DMS114 treated with DMSO at 0.1 percent for 48 hours (cell line): ENCODE measurements around the gene SDC1.

Source experiments
- DNase-seq: peaks from one replicate; lab custom pipeline; 2025; ENCODE audit not compliant: unreplicated experiment; lab: John Stamatoyannopoulos, UW

The SDC1 gene

DNA sequence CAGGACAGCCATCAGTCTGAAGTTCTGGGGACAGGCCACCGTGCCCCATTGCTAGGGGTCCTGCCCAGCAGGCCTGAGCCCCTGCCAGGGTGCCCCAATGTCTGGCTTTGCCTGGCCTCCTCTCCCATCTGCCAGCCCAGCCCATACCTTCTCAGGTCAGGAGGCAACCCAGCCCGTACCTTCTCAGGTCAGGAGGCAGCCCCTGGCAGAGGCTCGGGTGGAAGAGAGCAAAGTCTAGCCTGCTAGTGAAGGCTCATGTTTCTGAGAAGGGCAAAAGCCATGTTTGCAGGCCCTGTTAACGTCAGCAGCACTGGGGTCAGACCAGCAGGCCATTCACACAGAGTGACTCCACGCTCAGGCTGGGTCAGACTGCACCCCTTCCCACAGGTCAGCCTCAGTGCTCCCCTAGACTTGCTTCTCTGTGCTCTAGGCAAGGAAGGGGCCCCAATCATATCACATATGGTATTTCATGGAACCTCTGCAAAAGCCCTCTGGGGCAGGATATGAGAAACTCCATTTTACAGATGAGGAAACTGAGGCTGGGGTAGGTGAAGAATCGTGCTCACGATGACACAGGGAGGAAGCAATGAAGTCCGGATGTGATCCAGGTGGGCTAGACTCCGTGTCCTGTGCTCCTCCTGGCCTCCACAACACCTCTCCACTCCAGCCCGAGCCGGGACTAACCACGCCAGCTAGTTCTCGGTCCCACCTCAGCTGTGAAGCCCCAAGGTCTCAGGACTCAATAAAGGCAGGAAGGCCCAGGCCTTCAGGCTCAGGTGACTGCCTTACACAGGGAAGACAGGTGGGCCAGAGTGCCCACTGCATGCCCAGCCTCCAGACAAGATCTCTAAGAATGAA is 9.5 kb downstream of the SDC1 start:
- no peak for DNase-seq

DNA sequence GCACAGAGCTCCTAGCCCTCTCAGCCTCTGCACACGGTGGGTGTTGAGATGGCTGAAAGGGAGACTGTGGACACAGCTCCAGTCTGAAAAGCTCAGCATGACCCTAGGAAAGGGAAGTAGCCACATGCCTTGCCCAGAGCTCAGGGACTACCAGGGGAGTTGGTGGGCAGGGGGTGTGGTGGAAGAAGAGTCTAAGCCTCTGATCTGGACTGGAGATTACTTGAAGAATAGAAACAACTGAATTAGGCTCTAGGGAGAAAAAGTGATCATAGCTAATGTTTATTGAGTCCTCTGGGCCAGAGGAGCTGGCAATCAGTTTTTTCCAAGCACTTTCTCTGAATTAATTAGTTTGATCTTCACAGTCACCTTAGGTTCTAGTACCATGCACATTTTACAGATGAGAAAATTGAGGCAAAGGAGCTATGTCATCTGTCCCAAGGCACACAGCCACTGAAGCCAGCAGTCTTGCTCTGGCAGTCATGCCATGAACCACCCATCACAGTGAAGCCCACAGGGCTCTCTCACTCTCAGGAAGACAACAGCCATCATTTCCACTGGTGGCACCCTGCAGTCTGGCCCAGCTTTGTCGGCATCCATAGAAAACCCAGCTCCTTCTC is 10.3 kb downstream of the SDC1 start:
- DNase-seq, result no peak

DNA sequence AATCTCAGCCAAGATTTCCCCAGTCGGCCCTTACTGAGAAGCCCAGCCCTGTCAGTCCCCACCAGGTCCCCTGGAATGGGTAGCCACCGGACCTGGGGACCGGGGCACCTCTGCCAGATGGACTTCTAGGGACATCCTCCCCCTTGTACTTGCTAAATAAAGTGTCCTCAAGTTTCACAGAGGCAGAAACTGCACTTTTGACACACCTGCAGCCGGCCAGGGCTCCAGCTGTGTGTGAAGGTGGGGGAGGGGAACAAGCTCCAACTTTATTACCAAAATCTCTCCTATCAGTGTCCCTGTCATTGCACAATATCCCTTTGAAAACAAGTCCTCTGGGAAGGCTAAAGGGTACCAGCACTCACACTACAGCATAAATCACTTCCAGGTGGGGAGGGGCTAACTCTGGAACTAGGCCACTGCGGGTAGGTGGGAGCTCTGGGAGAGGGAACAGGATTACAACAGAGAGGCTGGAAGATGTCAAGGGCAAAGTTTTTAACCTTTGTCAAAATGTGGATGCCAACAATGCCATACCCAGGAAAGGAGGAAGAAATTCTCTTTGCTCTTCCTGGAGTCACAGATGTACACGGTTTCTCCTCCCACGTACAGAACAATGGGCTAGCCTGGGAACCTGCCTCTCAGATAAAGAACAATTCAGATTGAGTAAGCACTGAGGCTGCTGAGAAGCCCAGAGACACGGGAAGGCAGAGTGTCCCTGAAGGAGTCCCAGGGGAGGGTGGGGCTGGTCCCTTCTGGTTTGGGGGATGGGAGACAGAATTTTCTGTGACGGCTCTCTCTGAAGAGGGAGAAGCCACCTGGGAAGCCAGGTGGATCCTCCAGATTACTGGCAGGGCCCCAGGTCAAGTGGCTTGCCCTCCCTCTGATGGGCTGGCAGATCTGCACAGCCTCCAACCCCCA is 11.0 kb downstream of the SDC1 start:
- DNase-seq, result no peak

DNA sequence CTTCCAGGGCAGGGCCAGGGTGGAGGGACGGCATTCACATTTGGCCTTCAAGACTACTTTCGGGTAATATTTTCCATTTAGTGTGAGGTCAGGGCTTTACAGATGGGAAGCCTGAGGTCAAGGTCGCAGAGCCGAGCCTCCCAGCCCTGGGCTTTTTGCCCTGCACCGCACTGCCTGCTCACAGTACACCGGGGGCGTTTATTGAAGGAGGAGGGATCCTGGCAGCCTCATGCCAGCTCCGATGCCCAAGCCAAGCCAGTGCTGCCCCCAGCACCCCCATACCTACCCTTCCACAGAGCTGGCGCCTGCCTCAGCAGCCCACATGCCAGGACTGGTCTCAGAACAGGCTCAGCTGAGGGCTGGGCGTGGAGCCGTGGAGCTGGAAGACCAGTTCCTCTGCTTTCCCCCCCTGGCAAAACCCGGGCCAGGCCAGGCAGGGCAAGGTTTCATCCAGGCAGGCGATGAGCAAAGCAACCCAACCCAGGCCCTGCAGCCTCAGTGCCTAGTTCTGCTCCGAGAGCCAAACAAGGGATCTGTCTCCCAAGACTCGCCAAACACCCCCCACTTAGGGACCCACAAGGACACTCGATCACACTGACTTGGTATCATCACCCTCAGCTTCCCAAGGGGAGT is 11.9 kb downstream of the SDC1 start:
- DNase-seq, result no peak

DNA sequence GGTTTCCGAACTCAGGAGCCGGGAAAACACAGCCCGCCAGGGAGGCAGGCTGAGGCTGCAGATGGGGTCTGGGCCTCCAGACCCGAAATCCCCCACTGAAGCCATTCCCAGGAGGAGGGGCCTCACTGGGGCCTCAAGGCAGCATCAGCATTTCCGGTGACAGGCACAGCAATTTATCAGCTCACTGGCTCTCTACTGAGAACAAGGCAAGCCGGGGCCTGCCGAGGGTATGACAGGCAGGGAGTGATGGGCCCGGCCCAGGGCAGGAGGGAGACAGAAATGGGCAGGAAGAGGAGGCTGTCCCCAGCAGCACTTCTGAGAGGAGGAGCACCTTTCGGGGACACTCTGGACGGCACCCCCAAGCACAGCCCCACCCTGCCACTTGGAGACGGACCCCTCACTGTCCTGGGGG is 12.5 kb downstream of the SDC1 start:
- DNase-seq, result no peak

DNA sequence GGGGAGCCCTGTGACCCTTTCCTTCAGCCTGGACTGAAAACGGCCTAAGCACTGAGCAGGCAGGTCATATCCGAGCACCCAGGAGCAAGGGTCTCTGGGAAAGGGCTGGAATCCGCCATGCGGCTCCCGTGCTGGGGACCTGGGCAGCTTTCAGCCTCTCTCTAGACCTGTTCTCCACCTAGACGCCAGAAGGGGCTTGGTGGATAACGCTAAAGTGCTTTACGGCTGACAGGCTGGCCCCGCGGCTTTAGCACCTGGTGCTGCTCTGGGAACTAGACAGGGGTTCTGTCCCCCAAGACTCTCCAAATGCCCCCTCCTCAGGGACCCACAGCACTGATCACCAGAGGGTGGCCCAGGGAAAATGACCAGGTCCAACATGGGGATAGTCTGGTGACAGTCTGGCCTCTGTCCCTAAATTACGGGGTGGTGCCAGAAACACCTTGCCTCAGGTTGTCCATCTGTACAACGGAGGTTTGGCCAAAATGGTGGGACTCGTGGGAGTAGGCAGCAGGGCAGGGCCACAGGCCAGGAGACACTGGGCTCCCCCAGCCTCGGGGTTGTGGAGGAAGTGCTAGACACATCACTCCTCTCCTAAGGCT is 13.0 kb downstream of the SDC1 start:
- no peak for DNase-seq

DNA sequence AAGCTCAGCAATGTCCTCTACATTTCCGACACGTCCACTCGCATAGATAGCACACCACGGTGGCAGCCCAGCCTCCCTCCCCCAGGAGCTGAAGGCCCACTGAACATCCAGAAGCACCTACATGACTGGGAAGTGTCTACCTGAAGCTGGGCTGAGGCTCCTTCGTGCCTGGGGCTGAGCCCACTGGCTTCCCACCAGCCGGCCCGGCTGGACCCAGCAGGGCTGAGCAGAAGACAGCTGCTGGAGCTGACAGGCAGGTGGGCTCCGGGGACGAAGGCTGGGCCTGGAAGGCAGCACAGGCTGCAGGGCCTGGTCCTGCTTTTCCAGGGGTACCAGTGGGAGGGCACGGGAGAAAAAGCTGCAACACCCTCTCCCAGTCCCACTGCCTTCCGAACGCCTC is 13.5 kb downstream of the SDC1 start:
- DNase-seq, result no peak

DNA sequence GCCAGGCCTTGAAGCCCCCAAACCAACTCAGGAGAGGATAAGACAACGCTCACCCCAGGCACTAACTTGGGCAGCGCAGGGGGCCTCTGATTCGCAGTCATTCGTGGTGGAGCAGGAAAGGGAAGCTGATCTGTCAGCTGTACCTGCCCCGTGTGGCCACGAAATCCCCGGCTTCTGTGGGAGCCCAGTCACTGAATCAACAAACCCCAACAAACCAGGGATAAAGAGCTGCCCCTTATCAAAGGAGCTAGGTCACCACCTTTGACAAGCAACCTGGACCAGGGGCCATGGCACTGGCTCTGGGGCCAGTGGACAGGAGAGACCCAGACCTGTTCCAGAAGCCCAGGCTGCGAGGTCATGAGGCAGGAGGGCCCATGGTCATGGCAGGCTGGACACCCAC is 14.5 kb downstream of the SDC1 start:
- no peak for DNase-seq

DNA sequence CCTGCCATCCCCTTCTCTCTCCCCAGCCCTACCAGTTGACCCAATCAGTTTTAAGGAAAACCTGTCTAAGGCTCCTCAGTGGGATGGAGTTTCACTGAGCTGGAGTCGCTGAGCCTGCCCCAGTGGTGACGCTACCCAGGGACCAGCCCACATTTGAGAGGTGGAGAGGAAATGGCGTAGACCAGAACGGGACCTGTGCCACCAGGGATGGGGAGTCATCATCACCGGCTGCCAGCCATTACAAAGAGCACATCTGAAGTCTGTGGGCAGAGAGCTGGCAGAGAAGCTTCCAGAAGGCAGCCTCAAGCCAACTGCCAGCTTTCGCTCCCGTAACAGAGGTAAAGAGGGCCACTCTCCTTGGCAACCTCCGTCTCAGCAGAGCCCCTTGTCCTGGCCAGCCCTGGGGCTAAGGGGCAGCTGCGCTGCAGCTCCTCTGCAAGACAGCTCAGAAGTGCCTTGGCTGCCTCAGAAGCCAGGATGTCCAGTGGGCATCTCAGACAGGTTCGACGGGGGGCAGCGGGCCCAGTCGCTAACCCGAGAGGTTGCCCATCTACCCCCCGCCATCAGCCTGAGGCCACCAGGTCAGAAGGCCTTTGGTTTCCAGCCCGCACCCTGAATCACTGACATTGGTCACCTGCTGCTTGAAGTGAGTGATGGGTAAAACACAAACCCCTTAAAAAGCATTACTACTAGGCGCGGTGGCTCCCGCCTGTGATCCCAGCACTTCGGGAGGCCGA is 15.4 kb downstream of the SDC1 start:
- no peak for DNase-seq

DNA sequence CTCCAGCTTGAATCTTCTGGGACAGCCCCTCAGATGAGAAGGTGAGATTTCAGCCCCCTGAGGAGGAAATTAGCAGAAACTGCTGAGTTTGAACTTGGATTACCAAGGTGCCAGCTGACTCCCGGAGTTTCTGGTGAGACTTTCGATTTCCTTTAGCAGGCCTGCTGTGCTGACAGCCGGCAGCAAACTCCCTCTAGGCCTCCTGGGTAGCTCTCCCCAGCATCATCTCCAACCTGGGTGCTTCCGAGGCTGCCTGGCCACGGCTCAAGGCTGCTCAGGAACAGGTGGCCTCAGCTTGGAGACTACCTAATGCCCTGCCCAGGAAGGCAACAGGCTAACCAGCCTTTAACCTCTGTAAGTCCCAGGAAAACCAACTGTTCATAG is 16.5 kb downstream of the SDC1 start:
- no peak for DNase-seq

DNA sequence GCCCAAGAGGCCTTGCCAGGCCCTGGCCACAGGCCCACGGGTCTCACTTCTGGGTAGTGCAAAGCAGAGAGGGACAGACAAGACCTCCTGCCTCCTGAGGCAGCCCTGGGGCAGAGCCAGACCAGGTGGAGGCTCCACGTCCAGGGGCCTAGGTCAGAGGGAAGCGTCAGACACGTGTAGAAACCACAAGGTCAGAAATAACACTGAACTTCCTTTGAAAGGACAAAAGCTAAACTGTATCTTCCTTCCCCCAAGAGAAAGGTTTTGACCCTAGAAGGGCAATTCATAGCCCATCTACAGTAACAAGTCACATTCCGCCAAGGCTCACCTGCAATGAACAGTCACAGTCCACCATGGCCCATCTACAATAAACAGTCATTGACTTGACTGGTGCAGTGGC is 17.9 kb downstream of the SDC1 start:
- no peak for DNase-seq

DNA sequence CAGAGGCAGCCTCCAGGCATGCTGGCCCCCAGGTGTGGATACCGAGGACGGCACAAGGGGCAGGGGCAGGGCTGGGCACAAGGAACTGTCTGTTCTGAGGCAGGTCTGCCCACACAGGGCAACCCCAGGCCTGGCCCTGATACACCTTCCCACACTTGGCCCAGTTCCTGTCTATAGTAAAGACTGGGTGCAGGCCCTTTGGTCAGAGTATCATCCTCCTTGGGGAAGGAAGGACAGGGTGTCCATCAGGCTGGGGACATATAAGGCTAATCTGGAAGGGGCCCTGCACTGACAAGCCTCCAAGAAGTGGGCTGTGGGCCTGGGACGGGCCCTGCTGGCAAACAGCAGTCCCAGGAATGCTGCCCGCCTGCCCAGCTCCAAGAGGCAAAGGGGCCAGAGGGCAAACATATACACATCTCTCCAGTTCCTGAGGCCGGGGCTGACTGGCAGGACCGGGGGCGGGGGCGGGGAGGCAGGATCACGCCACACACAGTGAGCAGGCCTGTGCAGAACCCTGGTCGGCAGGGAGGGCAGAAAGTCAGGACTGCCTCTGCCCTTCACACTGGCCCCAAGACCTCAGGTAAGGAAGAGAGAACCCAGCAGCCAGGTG is 18.9 kb downstream of the SDC1 start:
- DNase-seq, result no peak

DNA sequence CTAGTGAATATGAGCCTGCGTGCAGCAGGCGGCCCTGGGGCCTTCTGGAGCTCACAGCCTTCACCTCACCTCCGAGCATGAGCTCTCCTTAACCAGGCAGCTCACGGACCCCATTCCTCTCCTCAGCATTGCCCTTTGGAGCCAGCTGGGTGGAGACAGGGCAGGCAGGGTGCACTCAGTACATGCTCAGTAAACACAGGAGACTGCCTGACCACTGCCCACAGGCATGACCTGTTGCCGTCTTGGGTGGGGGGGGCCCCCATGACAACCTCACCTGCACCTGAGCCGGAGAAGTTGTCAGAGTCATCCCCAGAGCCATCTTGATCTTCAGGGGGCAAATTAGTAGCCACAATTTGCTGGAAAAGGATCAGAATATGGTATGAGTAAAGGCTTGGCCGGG is 19.9 kb downstream of the SDC1 start:
- DNase-seq, result no peak

DNA sequence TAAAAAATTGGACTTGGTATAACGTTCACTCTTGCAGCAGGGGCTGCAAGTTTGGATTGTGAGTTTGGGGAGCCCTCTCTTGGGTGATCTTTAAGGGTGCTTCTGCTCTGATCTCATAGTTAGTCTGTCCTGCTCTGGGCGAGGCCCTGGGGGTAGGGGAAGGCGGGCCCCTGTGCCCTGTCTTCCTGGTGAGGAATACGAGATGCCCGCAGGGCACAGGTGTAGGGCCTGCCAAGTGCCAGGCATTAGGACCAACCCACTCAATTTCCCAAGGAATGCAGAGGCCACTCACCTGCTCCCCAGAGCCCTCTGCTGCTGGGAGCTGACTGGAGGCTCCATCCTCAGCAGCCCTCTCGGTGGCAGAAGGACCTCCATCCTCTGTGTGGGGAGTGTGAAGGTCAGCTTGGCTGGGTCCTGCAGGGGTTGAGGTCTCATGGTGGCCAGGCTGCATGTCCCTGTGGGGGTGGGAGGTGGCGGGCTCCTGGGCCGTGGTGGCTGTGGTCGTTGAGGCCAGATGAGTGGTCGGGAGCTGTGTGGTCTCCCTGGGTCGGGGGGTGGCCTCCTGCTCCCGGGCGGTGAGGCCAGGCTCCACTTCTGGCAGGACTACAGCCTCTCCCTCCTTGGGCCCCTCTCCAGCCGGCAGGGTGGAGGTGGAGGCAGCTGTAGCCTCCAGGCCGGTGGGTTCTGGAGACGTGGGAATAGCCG is 21.3 kb downstream of the SDC1 start:
- no peak for DNase-seq

DNA sequence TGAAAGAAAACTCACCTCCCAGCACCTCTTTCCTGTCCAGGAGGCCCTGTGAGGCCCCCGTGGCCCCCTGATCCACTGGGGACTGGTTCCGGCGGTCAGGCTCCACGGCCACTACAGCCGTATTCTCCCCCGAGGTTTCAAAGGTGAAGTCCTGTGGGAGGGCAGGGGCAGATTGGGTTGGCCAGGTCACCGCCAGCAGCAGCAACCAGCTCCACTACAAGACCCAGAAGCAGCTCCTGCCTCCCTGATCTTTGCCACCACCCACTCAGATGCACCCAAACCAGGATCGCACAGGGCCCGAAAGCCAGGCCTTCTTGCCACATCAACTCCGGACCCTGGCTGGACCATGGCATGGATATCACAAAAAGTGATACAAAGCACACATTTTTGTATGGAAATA is 21.9 kb downstream of the SDC1 start:
- DNase-seq, result no peak

DNA sequence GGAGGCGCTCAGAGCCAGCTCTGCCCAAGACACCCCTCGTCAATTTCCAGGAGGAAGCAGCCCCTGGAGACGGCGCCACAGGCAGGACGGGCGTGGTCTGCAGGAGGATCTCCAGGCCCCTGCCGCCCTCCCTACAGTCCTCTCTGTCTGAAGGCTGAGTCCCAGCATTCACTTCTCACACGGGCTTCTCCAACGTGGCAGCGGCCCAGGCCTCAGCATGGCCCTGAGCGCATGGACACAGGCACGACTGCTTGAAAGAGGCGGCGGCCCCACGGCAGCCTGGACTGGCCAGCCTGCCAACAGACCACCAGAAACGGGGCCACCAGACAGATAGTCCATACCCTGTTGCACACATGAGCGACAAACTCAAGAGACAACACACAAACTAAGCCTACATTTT is 23.3 kb downstream of the SDC1 start:
- DNase-seq, result no peak

DNA sequence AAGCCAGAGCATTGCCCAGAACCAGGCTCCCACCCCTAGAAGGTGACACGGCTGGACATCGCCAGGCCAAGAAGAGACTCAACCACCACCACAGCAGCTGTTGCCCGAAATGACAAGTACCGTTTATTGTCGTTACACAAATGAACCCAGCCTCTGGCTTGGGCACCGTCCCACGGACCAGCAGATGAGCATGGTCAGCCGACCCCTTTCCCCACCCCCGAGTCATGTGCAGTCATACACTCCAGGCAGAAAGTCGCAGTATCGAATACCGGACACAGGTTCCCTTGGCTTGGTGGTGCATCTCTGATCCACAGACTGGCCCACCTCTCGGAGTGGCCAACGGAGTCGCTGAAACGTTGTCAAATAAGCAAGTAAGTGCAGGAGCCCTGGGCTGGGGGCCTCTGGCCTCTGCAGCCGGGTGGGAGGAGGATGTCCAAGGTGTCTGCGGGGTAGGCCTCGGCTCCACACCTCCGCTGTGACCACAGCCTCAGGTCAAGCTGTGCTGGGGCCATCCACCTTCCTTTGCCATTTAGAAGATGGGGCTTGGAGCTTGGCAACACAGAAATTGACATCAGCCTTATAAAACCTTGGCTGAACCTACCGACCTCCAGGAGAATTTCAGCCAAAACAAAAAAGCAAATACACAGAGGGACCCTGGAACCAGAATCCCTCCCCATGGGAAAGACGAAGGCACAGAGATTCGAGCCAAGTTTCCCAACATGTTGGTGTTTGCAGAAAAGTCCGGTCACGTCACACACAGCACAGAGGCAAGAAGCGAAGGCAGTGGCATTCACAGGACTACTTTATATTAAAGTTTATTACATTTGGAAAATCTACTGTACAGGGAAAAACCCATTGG is 24.0 kb downstream of the SDC1 start:
- no peak for DNase-seq

DNA sequence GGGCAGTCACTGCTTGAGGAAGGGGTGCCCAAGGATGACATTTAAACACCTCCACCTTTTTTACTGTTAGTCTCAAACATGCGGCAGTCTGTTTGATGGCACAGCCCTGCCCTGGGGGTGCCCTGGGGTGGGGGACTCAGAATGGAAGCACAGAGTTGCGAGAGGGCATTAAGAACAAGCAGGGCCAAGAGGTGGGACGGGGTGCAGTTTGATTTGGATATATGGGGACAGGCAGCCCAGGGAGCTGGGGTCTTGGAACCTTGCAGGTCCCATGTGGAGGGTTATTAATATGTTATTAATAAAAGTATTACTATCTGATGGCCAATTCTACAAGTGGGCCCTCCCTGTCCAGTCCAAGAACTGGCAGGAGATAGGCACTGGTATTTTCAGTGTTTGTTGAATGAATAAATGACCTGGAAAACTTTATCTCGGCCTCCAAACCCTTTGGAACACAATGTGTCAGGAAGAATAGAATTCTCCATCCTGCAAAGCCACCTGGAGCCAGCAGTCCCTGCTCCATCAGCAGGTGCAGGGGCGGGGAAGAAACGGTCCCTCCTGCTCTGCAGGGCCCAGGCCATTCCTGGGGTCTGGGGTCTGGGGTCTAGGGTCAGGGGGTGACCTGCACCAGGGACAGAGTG is 25.2 kb downstream of the SDC1 start:
- no peak for DNase-seq
